Measurements from ENCODE around the gene KLRG1. TPM values are rescaled to one million over a fixed set of nuclear protein-coding genes. Genes with fewer than 3 reads are reported as not detected.

The KLRG1 gene
- total RNA-seq, 1 experiment from 2014 or later, result 2.1 TPM

DNA sequence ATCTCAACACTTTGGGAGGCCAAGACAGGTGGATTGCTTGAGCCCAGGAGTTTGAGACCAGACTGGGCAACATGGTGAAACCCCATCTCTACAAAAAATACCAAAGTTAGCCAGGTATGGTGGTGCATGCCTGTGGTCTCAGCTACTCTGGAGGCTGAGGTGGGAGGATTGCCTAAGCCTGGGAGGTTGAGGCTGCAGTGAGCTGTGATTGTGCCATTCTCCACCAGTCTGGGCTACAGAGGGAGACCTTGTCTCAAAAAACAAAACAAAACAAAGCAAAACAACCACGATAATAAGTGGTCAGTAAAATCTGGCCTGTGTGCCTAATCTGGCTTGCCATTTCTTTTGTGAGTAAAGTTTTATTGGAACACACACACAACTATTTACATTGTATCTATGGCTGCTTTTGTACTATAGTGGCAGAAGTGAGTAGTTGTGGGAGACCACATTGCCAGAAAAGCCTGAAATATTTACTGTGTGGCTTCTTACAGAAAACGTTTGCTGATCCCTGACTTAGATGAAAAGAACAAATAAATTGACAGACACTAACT lies 19.4 kb upstream of the KLRG1 start:
- H4K91ac ChIP-seq (ENCODE audit: insufficient read length, low read depth, low read length), result no peak overlapping the region
- Mint-ChIP-seq H3K4me1 (no peaks in the 10 kb centered on the region), H3K27me3 (ENCODE audit: low read depth) (no peaks in the 10 kb centered on the region; the same call in 1 of the 2 replicates), H3K9me3 (peaks cover 26 to 31% of the 10 kb centered on the region in 2 experiments), H3K36me3 (ENCODE audit: insufficient read depth in 1 of 3, low read depth in 3 of 3) (peaks cover 10 to 16% (median 15%) of the 10 kb centered on the region in 3 experiments), H3K27ac (no peak overlapping the region), H3K4me3 (no peak overlapping the region)
- H2BK12ac ChIP-seq (ENCODE audit: insufficient read length, low read depth, low read length), result no peak overlapping the region
- H2AFZ ChIP-seq (ENCODE audit: low read length), result no peak overlapping the region
- H3K23me2 ChIP-seq (ENCODE audit: insufficient read length, low read depth, low read length, poor library complexity, severe bottlenecking), result no peaks in the 10 kb centered on the region
- H3T11ph ChIP-seq (ENCODE audit: low read length), result no peak overlapping the region
- H2BK5ac ChIP-seq (ENCODE audit: insufficient read length, low read length), result no peak overlapping the region
- no peaks in the 10 kb centered on the region for H3K79me1 ChIP-seq (ENCODE audit: insufficient read depth, low read depth, low read length, poor library complexity, severe bottlenecking)
- H3K18ac ChIP-seq (ENCODE audit: insufficient read length, low read depth, low read length), result no peak overlapping the region
- no peak overlapping the region for H2BK120ac ChIP-seq (ENCODE audit: low read depth, low read length, poor library complexity, severe bottlenecking)
- H4K5ac ChIP-seq (ENCODE audit: insufficient read length, low read depth, low read length), result no peak overlapping the region
- H3K23ac ChIP-seq (ENCODE audit: insufficient read length, low read depth, low read length), result no peak overlapping the region
- no peak overlapping the region for H3K9ac ChIP-seq (ENCODE audit: extremely low read depth, insufficient read length, low read length)
- no peak overlapping the region for H3K4ac ChIP-seq (ENCODE audit: low read depth, low read length)
- H4K8ac ChIP-seq (replicated peaks; ENCODE audit: insufficient read length, low read depth, low read length), result no peak overlapping the region
- H3K9me3 ChIP-seq (ENCODE audit: control insufficient read depth, low read depth, low read length), result peaks cover 4% of the 10 kb centered on the region
- H3K27ac ChIP-seq (ENCODE audit: insufficient read length, low read depth, low read length), result no peak overlapping the region
- H3K56ac ChIP-seq (ENCODE audit: insufficient read length, low read depth, low read length), result no peak overlapping the region
- H3K79me2 ChIP-seq (ENCODE audit: insufficient read depth, low read length), result no peaks in the 10 kb centered on the region
- no peak overlapping the region for H2BK15ac ChIP-seq (ENCODE audit: low read depth, low read length)
- H3K4me1 ChIP-seq (ENCODE audit: insufficient read depth, low read length), result no peaks in the 10 kb centered on the region
- H3K4me2 ChIP-seq (ENCODE audit: insufficient read depth, insufficient read length, low read length), result no peak overlapping the region
- H2AK5ac ChIP-seq (ENCODE audit: insufficient read length, low read length), result no peak overlapping the region
- H2BK20ac ChIP-seq (ENCODE audit: low read depth, low read length, poor library complexity, severe bottlenecking), result no peak overlapping the region
- no peaks in the 10 kb centered on the region for H3K27me3 ChIP-seq (ENCODE audit: insufficient read depth, low read length)
- no CpG with 5 or more reads among the region's 2 CpGs for WGBS (ENCODE audit: extremely low coverage, insufficient read length, low lambda C conversion rate)
- H4K20me1 ChIP-seq (ENCODE audit: control insufficient read depth, insufficient read depth, insufficient read length), result no peaks in the 10 kb centered on the region
- TF ChIP-seq, protein P1, sequence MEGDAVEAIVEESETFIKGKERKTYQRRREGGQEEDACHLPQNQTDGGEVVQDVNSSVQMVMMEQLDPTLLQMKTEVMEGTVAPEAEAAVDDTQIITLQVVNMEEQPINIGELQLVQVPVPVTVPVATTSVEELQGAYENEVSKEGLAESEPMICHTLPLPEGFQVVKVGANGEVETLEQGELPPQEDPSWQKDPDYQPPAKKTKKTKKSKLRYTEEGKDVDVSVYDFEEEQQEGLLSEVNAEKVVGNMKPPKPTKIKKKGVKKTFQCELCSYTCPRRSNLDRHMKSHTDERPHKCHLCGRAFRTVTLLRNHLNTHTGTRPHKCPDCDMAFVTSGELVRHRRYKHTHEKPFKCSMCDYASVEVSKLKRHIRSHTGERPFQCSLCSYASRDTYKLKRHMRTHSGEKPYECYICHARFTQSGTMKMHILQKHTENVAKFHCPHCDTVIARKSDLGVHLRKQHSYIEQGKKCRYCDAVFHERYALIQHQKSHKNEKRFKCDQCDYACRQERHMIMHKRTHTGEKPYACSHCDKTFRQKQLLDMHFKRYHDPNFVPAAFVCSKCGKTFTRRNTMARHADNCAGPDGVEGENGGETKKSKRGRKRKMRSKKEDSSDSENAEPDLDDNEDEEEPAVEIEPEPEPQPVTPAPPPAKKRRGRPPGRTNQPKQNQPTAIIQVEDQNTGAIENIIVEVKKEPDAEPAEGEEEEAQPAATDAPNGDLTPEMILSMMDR (conservative IDR thresholded peaks at IDR 0.05), result no peak
- DNase-seq, result no peak
- H3K14ac ChIP-seq (ENCODE audit: insufficient read depth, low read length), result no peak overlapping the region
